GM12878 (cell line): ENCODE data around the gene LMO7. TPM values are rescaled to one million over a fixed set of nuclear protein-coding genes. Genes with fewer than 3 reads are reported as not detected.

Source experiments
- ATF7 ChIP-seq: fragments of 450-650 bp; IDR thresholded peaks from 2 replicates; pipeline ENCODE4 v1.6.1; 2016; ENCODE audit warnings: low read depth, mild to moderate bottlenecking
- BHLHE40 ChIP-seq, 2 experiments: fragments of 450-650 bp in 1 of 2; IDR thresholded peaks; 2 replicates each; pipeline ENCODE4 v1.6.1; 2011 to 2017; ENCODE audit warnings: low read depth in 2 of 2, borderline replicate concordance in 1 of 2, improper control_type of control experiment in 1 of 2, low read length in 1 of 2, mild to moderate bottlenecking in 1 of 2
- BMI1 ChIP-seq: fragments of 450-650 bp; IDR thresholded peaks from 2 replicates; pipeline ENCODE4 v1.6.1; 2016; ENCODE audit warnings: mild to moderate bottlenecking, moderate library complexity, borderline replicate concordance
- CHD2 ChIP-seq: IDR thresholded peaks from 2 replicates; pipeline ENCODE4 v1.6.1; 2011; ENCODE audit warnings: low read depth, low read length, improper control_type of control experiment, borderline replicate concordance
- CREM ChIP-seq: IDR thresholded peaks from 2 replicates; pipeline ENCODE4 v1.6.1; 2014; ENCODE audit warnings: antibody characterized with exemption, low read depth
- EP300 ChIP-seq, 2 experiments: fragments of 150-350 bp in 1 of 2; IDR thresholded peaks; 2 replicates each; pipeline ENCODE4 v1.6.1; 2011 to 2012; ENCODE audit warnings: low read depth in 2 of 2, low read length in 2 of 2, borderline replicate concordance in 1 of 2, improper control_type of control experiment in 1 of 2, inconsistent platforms in 1 of 2; ENCODE audit not compliant: control insufficient read depth in 1 of 2
- MTA2 ChIP-seq: fragments of 450-650 bp; IDR thresholded peaks from 2 replicates; pipeline ENCODE4 v1.6.1; 2016; ENCODE audit warnings: low read depth, mild to moderate bottlenecking, moderate library complexity
- MYB ChIP-seq: fragments of 150-350 bp; IDR thresholded peaks from 2 replicates; pipeline ENCODE4 v1.6.1; 2014; ENCODE audit warnings: mild to moderate bottlenecking, low read depth, low read length, borderline replicate concordance
- YY1 ChIP-seq: IDR thresholded peaks from 2 replicates; pipeline ENCODE4 v1.6.1; 2011; ENCODE audit warnings: low read depth, mild to moderate bottlenecking, low read length
- polyA plus RNA-seq, 11 experiments: library from polyadenylated mRNA; depleted of rRNA in 4 of 11; unstranded in 6 of 11; stranded (reverse) in 5 of 11; fragments of >200 nt; fragmentation: Nextera tagmentation in 4 of 11; fragmentation: Illumina TruSeq in 1 of 11; extraction: Ambion mirVana in 4 of 11; extraction: Trizol in 1 of 11; gene quantifications; 1 replicate in 1 of 11; 2 replicates in 10 of 11; pipeline versions ENCODE4 v1.2.1 to v1.2.3, GENCODE V29; 2011 to 2016; ENCODE audit warnings: inconsistent platforms in 2 of 11, missing spikeins in 2 of 11, low read depth in 1 of 11
- total RNA-seq, 4 experiments: library from RNA; depleted of rRNA in 3 of 4; stranded (reverse); fragments of >200 nt in 3 of 4; fragmentation: Illumina TruSeq in 1 of 4; extraction: Trizol in 1 of 4; gene quantifications; 2 replicates each; pipeline versions ENCODE4 v1.2.1 to v1.2.3, GENCODE V29; 2013 to 2021
- TF ChIP-seq, protein P1 (sequence below): fragments of 450-650 bp; IDR thresholded peaks from 2 replicates; pipeline ENCODE4 v1.6.1; 2016; ENCODE audit warnings: mild to moderate bottlenecking

The LMO7 gene
- total and polyA plus RNA-seq, 10 of the 15 experiments (the other 5 are each of a cell fraction or from before 2014, with no cell fraction given) = 8.5 to 67.8 (median 36.8) TPM

DNA sequence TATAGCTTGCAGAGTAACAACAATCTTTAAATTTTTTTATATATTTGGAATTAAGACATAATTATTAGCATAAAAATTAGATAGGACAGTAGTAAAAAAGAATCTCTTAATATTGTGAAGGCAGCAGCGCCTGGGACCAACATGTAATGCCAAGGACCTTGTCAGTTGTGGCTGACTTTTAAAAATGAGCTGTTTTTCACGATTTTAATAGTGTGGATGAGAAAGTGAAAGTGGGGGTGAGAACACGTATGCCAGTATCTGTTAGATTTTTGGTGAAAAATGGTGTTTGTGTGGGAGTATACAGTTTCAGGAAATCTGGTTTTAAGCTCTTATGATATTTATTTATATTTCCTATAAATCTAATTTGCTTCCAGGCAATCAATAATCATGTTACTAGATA is 125.2 kb downstream of the LMO7 start (continued):
- TF ChIP-seq EP300 (IDR thresholded peaks at IDR 0.05; ENCODE audit: borderline replicate concordance in 1 of 2, control insufficient read depth in 1 of 2, low read depth in 2 of 2, low read length in 2 of 2) (peak in 1 of 2 experiments; percentile 58; a peak in 1 of 4 replicates), CREM (0 out of 2 replicates have a peak, but pooled peaks have one; percentile 32), ATF7 (peak; percentile 73), CHD2 (no peak), BMI1 (peak; percentile 41; the same call in 1 of the 2 replicates), YY1 (no peak), BHLHE40 (IDR thresholded peaks at IDR 0.05; ENCODE audit: borderline replicate concordance in 1 of 2, low read depth in 2 of 2, low read length in 1 of 2) (peak; percentile 31 to 36; a peak in 2 of 4 replicates), MTA2 (peak; percentile 79), MYB (0 out of 2 replicates have a peak, but pooled peaks have one; percentile 24)
- TF ChIP-seq, protein P1, sequence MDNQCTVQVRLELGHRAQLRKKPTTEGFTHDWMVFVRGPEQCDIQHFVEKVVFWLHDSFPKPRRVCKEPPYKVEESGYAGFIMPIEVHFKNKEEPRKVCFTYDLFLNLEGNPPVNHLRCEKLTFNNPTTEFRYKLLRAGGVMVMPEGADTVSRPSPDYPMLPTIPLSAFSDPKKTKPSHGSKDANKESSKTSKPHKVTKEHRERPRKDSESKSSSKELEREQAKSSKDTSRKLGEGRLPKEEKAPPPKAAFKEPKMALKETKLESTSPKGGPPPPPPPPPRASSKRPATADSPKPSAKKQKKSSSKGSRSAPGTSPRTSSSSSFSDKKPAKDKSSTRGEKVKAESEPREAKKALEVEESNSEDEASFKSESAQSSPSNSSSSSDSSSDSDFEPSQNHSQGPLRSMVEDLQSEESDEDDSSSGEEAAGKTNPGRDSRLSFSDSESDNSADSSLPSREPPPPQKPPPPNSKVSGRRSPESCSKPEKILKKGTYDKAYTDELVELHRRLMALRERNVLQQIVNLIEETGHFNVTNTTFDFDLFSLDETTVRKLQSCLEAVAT = 0 out of 2 replicates have a peak, but pooled peaks have one; percentile 39
